Activated effector memory CD4-positive, alpha-beta T cell treated with Interleukin-2 at 50 U/mL for 16 hours (primary cell): ENCODE measurements around the gene C15orf61.
A peak's percentile ranks its signal among the peaks of the same experiment; 100 is the strongest.

Experiments used
- DNase-seq: peaks from one replicate; pipeline ENCODE4 v3.0.0-alpha.2; 2020

C15orf61 gene

DNA sequence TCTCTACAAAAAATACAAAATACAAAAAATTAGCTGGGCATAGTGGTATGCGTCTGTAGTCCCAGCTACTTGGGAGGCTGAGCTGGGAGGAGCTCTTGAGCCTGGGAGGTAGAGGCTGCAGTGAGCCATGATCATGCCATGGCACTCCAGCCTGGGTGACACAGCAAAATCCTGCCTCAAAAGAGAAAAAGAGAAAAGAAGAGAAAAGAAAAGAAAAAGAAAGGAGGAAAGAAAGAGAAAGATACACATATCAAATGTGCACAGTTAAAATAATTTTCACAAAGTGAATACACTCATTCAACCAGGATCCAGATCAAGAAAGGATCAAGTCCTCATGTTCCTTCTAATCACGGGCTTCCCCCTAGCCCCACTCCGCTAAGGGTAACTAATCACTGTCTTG, 5.8 kb upstream of the C15orf61 start:
- DNase-seq = no peak

DNA sequence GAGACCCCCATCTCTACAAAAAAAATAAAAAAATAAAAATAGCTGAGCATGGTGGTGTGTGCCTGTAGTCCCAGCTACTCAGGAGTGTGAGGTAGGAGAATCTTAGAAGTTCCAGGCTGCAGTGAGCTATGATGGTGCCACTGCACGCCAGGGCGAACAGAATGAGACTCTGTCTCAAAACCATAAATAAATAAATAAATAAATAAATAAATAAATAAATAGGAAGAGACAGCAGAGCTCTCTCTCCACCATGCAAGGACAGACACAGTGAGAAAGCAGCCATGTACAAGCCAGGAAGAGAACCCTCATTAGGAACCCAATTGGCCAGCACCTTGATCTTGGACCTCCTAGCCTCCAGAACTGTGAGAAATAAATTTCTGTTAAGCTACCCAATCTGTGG, 5.4 kb upstream of the C15orf61 start:
- DNase-seq = no peak

DNA sequence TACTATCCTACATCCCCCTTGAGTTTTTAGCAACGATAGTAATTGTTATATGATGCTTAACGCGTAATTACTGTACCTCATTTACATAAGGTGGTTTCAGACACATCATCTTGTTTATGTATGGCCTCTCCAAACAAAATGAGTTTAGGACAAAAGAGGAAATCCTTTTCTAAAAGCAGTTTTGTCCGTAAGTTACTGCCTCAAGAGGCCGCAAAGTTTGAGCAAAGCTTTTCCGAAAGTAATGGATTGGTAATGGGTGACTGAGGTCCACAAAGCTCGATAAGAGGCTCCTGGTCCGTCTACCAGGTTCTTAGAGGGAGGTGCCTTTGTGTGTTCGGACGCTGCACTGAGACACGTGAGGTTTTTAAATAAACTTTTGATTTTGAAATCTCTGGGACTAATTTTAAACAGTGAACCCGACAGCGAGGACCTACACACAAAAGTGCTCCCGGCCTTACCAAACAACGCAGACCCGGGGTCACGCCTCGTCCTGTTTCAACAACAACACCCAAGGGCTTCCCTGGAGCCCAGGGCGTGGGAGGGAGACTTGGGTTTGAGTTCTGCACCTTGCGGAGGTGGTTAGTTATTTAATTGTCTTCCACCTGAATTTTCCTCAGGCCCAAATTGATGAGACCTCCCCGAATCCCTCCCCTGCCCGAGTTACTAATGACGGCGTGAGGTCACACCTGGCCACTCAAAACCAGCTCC, 456 bp upstream of the C15orf61 start:
- no peak for DNase-seq

DNA sequence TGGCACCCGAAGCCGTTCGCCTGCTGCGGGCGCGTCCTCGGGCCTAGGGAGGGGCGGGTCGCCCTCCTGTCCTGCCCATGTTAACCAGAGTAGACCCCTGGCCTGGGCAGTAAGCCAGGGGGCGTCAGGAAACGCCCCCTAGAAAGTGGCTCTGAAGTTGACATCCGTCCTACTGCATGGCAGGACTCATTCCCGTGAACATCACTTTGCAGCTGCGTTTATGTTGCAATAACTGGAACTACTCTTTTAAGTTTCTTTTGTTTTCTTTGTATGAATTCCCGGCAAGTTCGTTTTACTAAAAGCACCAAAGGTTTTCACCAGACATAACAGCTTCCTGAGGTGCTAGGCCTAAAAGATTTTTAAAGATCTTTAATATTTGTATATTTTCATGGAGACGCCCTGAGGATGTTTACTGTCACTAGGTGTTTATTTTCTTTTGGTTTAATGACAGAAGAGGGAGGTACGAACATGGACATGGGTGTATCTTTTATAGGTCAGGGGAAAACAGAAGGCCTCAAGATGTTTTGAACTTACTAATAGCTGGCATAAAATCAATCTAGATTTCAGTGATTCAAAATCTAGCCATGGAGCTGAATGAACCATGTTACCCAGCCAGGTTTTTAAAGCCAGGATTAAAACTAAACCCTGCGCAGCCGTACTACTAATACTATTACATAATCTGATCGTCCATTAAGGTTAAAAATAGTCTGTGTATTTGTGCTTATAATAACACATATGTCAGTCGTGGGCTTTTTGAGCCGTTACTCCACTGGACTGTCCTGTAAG, 1.0 kb downstream of the C15orf61 start:
- no peak for DNase-seq

DNA sequence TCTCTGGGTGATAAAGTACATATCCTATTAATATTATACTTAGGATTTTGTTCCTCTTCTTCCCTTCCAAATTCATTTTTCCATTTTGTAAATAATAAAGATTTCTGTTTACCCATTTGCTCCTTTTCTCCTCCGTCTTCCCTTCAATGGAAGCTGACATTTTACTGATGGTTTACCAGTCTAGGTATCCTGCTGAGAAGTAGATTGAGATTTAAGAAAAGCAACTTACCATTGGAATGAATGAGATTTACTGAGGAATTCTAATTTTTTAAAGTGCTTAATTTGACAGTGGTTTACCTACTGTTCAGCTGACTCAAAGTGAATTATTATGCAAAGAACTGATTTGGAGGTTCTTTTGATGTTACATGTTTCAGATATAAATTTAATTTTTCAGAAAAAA, 2.4 kb downstream of the C15orf61 start:
- DNase-seq = no peak

DNA sequence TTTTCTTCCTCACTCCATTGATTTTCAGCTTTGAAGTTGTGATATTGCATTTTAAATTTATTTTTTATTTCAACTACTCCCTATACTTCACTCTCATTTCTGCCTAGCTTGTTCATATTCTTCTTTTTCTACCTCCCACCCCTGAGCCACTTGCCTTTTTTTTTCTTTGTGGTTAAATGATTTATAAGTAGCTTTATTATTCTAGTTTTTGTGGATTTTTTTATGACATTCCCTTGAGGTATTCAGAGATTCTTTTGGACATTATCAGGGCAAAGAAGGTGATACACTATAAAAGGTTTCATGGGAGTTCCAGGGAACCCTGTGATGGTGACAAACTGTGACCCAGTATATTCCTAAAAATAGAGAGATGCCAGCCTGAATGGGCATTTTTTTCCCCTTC, 3.3 kb downstream of the C15orf61 start:
- DNase-seq = no peak

DNA sequence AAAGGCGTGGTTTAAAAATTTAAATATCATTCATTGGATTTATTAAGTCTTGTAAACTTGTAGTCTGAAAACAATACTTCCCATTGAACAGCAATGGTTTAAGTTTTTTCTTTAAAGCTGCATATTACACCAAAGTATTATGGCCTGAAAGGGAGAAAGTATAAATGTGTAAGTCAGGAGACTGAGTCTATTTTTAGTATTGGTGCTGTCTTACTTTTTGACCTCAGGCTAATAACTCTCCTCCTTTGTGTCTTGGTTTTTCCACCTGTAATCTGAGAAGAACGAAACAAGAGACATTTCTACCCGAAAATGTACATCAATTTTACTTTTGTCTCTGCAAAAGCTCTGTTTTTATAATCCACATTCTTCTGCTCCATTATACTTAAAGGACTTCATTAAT, 7.6 kb downstream of the C15orf61 start:
- DNase-seq = no peak

DNA sequence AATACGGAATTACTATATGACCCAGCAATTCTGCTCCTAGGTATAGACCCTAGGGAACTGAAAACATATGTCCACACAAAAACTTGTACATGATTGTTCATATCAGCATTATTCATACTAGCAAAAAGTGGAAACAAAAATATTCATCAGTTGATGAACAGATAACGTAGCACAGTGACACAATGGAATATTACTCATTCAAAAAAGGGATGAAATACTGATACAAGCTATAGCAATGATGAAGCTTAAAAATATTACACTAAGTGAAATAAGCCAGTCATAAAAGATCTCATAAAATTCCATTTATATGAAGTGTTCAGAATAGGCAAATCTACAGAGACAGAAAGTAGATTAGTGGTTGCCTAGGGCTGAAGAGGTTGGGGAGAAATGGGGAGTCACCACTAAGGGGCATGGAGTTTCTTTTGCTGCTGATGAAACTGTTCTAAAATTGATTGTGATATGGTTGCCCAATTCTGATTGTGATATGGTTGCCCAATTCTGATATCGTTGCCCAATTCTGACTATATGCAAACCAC, 10.5 kb downstream of the C15orf61 start:
- DNase-seq = no peak

DNA sequence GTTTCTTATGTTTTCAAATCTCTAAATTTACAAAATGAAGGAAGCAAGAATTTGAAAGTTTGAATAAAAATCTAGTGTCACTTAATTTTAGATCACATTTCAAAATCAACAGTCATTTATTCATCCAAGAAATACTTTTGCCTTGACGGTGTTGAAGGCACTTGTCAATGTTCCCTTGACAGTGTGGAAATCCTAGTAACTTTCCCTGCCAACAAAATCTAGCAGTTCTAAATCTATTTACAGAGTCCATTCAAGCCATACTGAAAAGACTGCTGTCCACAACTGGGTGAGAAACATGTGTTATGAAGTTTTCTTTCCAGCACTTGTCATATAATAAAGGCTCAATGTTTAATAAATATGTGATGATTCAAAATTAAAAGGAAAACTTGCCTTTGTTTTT, 12.9 kb downstream of the C15orf61 start:
- no peak for DNase-seq

DNA sequence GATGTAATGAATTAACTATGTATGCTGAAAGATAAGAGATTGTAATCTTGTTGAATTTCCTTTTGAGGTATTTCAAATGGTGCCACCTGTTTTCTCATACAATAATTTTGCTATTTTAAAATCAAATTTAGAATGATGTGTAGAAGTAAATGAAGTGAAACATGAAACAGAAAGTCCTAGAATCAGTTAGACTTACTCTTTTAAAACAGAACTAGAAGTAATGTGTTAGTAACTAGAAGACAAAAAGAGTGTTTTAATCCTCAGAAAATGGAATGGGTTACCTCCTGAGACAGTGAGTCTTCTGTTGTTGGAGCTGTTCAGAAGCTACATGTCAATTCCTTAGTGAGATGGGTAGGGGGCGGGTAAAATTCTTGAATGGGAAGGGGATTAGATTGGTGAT, 13.4 kb downstream of the C15orf61 start:
- no peak for DNase-seq

DNA sequence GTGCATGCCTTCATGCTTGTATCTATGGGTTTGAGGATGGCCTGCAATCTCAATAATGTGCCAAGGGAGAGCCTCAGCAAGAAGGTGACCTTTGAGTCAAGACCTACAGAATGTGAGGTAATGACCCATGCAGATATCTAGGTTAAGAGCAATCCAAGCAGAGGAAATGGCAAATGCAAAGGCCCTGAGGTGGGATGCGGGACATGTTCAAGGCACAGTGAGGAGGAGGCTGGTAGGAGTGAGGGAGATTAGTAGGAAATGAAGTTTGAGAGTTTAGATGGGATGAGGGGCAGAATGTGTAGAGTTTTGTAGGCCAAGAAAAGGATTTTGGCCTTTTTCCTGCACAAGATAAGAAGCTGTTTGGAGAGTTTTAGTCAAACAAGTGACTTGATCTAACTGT, 16.8 kb downstream of the C15orf61 start:
- DNase-seq = no peak

DNA sequence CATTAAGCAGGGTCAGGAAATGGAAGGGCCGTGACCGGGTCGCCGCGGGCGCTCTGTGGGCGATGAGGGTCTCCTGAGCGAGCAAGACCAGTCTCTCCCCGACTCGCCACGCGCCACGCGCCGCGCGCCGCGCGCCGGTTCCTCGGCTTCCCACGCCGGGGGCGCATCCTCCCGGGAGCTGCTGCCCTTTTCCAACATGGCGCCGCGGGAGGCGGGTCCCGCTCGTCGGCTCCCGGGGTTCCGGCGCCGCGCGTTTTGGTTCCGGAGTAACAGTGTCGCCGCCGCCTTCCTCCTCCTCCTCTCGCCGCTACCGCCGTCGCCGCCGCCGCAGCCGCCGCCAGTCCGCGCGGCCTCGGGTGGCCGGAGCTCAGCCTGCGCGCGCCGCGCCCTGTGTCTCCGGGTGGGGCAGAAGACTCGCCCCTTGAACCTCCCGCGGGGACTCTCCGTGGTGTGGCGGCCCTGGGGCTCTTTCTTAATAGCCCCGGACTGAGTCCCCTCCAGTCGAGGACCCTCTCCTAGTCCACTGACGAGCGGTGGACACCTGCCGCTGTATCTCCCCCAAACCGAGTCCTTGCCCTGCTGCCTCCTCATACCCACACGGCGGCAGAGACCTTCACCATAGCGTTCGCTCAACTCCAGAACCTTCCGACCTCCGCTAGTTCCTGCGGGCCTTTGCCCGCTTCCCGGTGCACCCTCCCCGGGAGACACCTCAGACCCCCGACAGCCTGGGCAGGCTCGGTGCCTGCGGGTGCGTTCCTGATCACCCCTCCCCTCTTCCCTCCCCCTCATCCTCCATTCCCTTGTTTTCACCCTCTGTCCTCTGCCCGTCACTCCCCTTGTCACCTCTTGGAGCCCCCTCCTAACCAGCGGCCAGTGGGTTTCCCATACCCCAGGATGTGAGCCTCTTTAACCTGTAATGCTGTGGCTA, 21.8 kb downstream of the C15orf61 start, which contains the start of gene MAP2K5:
TSS of gene MAP2K5 (plus strand) at position 284 of the 928 bp plus-strand sequence. CDS start at position 917, 633 bp downstream.
- peak; percentile 77 for DNase-seq

DNA sequence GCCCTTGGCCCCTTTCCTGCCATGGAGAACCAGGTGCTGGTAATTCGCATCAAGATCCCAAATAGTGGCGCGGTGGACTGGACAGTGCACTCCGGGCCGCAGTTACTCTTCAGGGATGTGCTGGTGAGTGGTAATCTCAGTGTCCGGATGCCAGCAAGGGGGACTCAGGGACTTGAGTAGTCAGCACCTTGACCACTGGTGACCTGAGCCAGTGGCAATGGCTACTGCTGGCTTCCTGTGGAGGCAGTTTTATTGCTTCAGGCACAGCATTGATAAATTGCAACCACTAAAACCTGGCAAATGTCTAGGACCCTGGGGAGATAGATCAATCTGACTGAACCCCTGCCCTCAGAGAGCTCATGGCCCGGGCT, 22.4 kb downstream of the C15orf61 start:
- no peak for DNase-seq

DNA sequence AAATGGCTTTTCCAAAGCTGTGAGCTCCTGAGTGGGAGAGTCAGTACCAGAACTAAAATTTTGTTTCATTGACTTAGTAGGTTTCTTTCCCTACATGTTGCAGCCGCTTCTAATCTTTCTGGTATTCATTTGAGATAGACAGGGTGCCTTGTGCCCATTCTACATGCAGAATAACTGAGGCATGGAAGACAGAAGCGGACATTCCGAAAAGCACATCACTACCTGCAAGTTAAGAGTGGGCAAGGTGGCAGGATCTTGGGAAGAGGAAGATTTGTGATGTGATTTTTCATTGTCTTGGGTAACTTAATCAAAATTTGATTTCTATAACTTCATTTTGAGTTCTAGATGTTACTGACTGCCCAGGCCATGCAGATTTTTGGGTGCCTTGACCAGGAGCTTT, 23.5 kb downstream of the C15orf61 start:
- no peak for DNase-seq

DNA sequence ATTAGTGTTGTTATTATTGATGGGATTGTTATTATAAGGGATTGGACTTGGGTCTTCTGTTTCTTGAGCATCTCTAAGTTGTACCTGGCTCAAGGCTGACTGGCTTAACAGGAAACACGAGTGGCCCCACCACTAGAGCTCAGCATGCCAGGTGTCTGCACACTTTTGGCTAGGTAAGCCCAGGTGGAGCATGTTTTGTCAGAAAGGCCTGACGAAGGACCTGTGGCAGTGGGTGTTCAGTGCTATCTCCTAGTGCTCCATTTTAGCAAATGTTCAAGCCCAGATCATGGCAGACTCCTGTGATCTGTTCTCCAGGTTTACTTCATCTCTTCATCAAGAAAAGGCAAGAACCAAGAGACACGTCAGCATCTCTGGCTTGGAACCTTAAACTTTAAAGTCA, 24.9 kb downstream of the C15orf61 start:
- no peak for DNase-seq

DNA sequence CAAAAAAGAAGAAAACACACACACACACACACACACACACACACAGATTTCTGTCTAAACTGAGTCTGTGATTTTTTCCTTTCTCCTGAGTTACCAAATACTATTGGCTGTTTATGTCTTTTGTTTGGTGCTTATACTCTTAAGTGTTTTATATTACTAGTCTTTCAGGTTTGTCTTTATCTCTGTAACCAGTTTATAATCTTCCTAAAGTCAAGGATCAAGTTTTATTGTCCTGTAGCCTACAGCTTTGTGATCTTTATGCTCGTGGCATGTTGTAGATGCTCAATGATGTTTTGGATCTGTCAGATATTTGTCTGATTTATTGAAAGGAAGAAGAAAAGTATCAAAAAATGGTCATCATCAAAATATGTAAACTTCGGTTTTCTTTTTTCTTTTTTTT, 26.1 kb downstream of the C15orf61 start:
- DNase-seq = no peak

DNA sequence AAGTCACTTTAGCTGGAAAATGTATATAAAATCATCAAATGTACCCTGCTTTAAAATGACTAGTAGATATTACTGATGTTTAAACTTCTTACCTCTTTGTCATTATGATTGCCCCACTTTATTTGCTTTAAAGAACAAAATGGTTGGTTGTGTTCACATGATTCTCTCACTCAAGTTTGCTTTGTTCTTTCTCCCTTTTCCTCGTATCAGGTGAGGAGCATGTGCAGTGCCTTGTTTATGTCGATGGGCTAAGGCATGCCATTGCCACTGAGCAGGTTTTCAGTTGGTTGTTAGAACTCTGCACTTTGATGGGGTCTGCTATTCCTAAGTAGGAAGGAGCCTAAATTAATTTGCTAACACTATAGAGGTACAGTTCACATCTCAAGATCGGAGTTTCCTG, 26.9 kb downstream of the C15orf61 start:
- DNase-seq = no peak

DNA sequence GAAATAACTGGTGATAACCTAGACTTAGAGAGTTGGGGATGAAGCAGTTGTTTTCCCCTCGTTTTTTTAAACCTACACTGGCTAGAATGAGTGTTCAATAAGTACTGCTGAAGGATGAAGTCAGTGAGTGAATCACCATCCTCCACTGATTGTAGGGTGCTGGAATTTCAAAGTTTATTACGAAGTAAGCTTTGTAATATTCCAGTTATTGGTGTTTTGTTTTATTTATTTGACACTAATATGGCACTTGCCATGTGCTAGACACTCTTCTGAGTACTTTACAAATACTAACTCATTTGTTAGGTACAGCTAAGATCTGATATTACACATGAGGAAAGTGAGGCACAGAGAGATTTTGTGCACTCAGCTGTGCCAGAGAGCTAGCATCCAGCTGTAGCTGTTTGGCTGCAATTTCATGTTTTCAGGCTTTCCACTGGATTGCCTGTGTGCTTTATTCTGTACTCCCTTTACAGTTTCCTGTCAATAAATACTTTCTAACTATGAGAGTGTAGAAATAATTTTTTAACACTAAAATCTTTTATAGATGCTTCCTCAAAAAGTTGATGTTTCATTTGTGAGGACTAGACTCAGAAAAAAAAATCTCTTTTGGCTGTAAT, 27.4 kb downstream of the C15orf61 start:
- no peak for DNase-seq

DNA sequence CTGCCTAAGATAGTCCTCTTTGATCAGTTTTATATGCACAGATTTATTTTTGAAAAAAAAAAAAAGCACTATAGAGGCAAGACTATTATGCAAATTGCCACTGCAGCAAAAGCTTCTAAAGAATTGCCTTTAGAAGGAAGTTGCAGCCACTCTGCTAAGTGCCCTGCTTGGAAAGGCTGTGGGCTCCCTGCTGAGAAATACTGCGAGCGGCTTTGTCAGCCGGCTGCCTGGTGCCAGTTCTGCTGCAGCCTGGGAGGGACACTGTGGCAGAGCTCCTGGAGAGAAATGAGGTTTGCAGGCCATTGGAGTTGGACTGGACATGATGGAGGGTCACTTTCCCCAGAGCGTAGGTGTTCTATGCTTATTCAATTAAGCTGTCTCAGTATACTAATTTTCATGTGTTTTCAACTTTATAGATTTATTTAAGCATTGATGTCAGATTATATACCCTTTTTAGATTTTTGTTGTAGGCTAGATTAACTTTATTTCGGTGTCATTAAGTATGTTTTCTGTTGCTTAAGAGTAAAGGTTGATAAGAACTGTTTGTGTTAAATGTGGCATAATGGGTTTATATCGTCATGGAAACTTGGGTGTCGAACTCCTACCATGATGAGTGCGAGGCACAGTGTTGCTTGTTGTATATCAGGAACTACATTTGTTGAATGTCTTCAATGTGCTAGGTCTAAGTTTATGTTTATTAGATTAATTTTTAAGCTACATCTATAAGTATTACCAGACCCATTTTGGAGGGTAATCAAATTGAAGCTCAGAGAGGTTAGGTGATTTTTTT, 28.1 kb downstream of the C15orf61 start:
- DNase-seq = no peak

DNA sequence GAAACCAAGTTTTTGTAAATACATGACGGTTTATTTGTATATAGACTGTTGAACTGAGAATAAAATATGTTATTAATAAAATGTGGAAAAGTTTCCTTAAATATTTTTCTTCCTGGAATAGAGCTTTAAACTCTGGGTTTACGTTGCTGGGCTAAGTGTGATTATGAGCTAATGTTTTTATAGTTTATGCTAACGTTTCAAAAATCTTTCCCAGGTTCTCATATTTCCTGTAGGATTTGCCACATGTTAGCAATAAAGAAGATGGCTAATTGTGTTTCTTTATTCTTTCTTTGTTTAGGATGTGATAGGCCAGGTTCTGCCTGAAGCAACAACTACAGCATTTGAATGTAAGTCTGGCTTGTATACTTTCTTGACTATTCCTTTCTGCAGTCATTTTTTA, 28.8 kb downstream of the C15orf61 start:
- no peak for DNase-seq

DNA sequence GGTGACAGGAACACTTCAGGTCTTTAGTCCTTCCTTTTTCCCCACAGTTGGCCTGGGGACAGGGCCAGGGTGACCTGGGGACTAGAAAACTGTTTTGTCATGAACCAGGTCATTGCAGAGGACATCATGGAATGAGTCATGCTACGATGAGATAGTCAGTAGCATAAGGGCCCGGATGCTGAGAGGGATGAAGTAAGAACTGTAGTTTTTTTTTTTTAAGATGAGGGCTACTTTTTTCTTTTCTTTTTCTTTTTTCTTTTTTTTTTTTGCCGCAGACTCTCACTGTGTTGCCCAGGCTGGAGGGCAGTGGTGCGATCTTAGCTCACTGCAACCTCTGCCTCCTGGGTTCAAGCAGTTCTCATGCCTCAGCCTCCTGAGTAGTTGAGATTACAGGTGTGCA, 29.6 kb downstream of the C15orf61 start:
- DNase-seq = no peak

DNA sequence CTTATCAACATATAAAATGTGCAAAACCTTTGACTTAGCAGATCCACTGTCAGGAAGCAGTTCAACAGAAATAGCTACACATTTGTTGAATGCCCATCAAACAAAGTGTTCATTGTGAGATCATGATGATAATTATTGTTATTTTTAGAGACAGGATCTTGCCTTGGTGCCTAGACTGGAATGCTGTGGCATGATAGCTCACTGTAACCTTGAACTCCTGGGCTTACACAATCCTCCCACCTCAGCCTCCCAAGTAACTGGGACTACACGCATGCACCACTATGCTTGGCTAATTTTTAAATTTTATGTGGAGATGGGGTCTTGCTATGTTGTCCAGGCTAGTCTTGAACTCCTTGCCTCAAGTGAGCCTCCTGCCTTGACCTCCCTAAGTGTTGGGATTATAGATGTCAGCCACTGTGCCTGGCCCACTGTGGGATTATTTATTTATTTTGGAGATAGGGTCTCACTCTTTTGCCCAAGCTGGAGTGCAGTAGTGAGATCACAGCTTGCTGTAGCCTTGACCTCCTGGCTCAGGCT, 30.3 kb downstream of the C15orf61 start:
- no peak for DNase-seq
